Activated CD8-positive, alpha-beta T cell treated with anti-CD3 and anti-CD28 coated beads for 36 hours (primary cell): Measurements from ENCODE around the gene ZNF487. TPM values are rescaled to one million over a fixed set of nuclear protein-coding genes. Genes with fewer than 3 reads are reported as not detected.

ENCODE experiments used
- ATAC-seq: fragments of 200-7000 bp; cut with Tn5 transposase; one replicate; pipeline ENCODE4 v1.10.0; 2021; ENCODE audit warnings: mild to moderate bottlenecking, moderate library complexity
- CTCF ChIA-PET: fragments of 350-600 bp; sonication (Branson Sonifier 250); formaldehyde crosslinking; loops from one replicate; lab custom pipeline; 2021; ENCODE audit warnings: antibody characterized with exemption; lab: Charles Lee
- POLR2A ChIA-PET: fragments of 350-600 bp; sonication (Branson Sonifier 250); formaldehyde crosslinking; loops from one replicate; lab custom pipeline; 2021; ENCODE audit warnings: antibody characterized with exemption; lab: Charles Lee
- DNase-seq: peaks from one replicate; pipeline ENCODE4 v3.0.0-alpha.2; 2020
- H3K27ac Mint-ChIP-seq: one replicate; pipeline ENCODE4 v1.8.0; 2021; ENCODE audit warnings: mild to moderate bottlenecking, mixed read lengths
- H3K27me3 Mint-ChIP-seq: one replicate; pipeline ENCODE4 v1.8.0; 2021; ENCODE audit warnings: mixed read lengths
- H3K36me3 Mint-ChIP-seq: one replicate; pipeline ENCODE4 v1.8.0; 2021; ENCODE audit warnings: low read depth, mixed read lengths
- H3K4me1 Mint-ChIP-seq: one replicate; pipeline ENCODE4 v1.8.0; 2021; ENCODE audit warnings: low read depth, mixed read lengths
- H3K4me3 Mint-ChIP-seq: one replicate; pipeline ENCODE4 v1.8.0; 2021; ENCODE audit warnings: mild to moderate bottlenecking, moderate library complexity, mixed read lengths
- H3K9me3 Mint-ChIP-seq: one replicate; pipeline ENCODE4 v1.8.0; 2021; ENCODE audit warnings: mixed read lengths
- CTCF ChIP-seq: fragments of 200-600 bp; IDR thresholded peaks from one replicate; pipeline ENCODE4 v1.8.0; 2022; ENCODE audit warnings: antibody characterized with exemption, mild to moderate bottlenecking
- intact Hi-C: fragments of 100-400 bp; cut with micrococcal nuclease; formaldehyde crosslinking; loops from one replicate; pipeline ENCODE4 v1.10.0; 2022
- total RNA-seq, 2 experiments: library from RNA; stranded (reverse); gene quantifications; one replicate each; pipeline ENCODE4 v1.2.3, GENCODE V29; 2021

ZNF487 gene
- total RNA-seq, 2 experiments from 2014 or later: 1.4 to 1.9 TPM

GRCh38 chr10:43407576-43408330 is 29.2 kb upstream of the ZNF487 start:
- DNase-seq (peak; percentile 97), ATAC-seq (peak; percentile 35)
- H3K27ac Mint-ChIP-seq: peak overlapping the region; percentile 100
- CTCF ChIA-PET: interaction anchor here (0.8 to 1.8 kb wide), 4 partner anchors 9 to 51 kb away, joined by 3 to 12 read pairs (median 7); no protein-coding TSS in a partner anchor
- no peaks in the 10 kb centered on the region for H3K9me3 Mint-ChIP-seq
- POLR2A ChIA-PET: interaction anchor here (0.8 to 9.4 kb wide), 14 partner anchors 12 to 286 kb away, joined by 3 to 332 read pairs (median 4); partner anchors contain the start of gene ZNF487
- TF ChIP-seq CTCF: peak; percentile 56
- H3K4me1 Mint-ChIP-seq: peaks cover 24% of the 10 kb centered on the region
- intact Hi-C loops: loop anchor here (2.0 to 5.0 kb wide), 2 partner anchors 13 to 270 kb away; partner anchors contain the start of gene CSGALNACT2
- H3K4me3 Mint-ChIP-seq: peak overlapping the region; percentile 99
- H3K36me3 Mint-ChIP-seq: peaks cover 52% of the 10 kb centered on the region
- H3K27me3 Mint-ChIP-seq: no peaks in the 10 kb centered on the region

GRCh38 chr10:43408331-43408709 is 28.6 kb upstream of the ZNF487 start:
- intact Hi-C loops: loop anchor here (5.0 kb wide), 1 partner anchor 271 kb away; the partner anchor contains the start of gene CSGALNACT2

GRCh38 chr10:43408710-43409384 is 28.1 kb upstream of the ZNF487 start, which contains the start of gene HNRNPF:
TSS of gene HNRNPF (minus strand) at chr10:43409186. CDS start at chr10:43387884, 21,302 bp downstream.
- Mint-ChIP-seq H3K36me3 (peaks cover 41% of the 10 kb centered on the region), H3K27me3 (no peaks in the 10 kb centered on the region), H3K4me1 (peaks cover 15% of the 10 kb centered on the region), H3K27ac (peak within 1 kb of the TSS; percentile 100), H3K9me3 (no peaks in the 10 kb centered on the region), H3K4me3 (peak within 1 kb of the TSS; percentile 99)
- intact Hi-C loops: loop anchor here (5.0 kb wide), 1 partner anchor 272 kb away; the partner anchor contains the start of gene CSGALNACT2
- ChIA-PET CTCF (interaction anchor here (1.0 to 1.8 kb wide), 3 partner anchors 8 to 154 kb away, joined by 3 to 6 read pairs (median 4); no protein-coding TSS in a partner anchor), POLR2A (interaction anchor here (1.1 to 9.4 kb wide), 8 partner anchors 8 to 287 kb away, joined by 3 to 332 read pairs (median 6); partner anchors contain the start of gene ZNF487)
- DNase-seq (peak; percentile 94), ATAC-seq (peak; percentile 77)
- no peak for TF ChIP-seq CTCF

More at GRCh38 chr10:43408331-43408709, 28.6 kb upstream of the ZNF487 start:
- Mint-ChIP-seq H3K4me1 (peaks cover 18% of the 10 kb centered on the region), H3K4me3 (peak overlapping the region; percentile 99), H3K27me3 (no peaks in the 10 kb centered on the region), H3K9me3 (no peaks in the 10 kb centered on the region), H3K27ac (peak overlapping the region; percentile 100), H3K36me3 (peaks cover 47% of the 10 kb centered on the region)
- no peak for TF ChIP-seq CTCF
- ATAC-seq (no peak), DNase-seq (no peak)
- ChIA-PET POLR2A (interaction anchor here (0.9 to 9.4 kb wide), 9 partner anchors 12 to 286 kb away, joined by 3 to 332 read pairs (median 4); partner anchors contain the start of gene ZNF487), CTCF (interaction anchor here (1.0 to 1.8 kb wide), 2 partner anchors 12 to 18 kb away, joined by 6 to 8 read pairs; no protein-coding TSS in a partner anchor)

GRCh38 chr10:43409385-43410109 is 27.4 kb upstream of the ZNF487 start:
- POLR2A ChIA-PET: interaction anchor here (1.1 to 9.4 kb wide), 6 partner anchors 9 to 40 kb away, joined by 3 to 332 read pairs (median 6); partner anchors contain the start of gene ZNF487
- DNase-seq: peak; percentile 85
- CTCF ChIA-PET: interaction anchor here (1.0 to 1.9 kb wide), 4 partner anchors 9 to 154 kb away, joined by 3 to 5 read pairs (median 4); no protein-coding TSS in a partner anchor
- H3K27me3 Mint-ChIP-seq: no peaks in the 10 kb centered on the region
- peaks cover 12% of the 10 kb centered on the region for H3K4me1 Mint-ChIP-seq
- no peaks in the 10 kb centered on the region for H3K9me3 Mint-ChIP-seq
- intact Hi-C loops: loop anchor here (5.0 kb wide), 1 partner anchor 272 kb away; the partner anchor contains the start of gene CSGALNACT2
- TF ChIP-seq CTCF: no peak
- peak overlapping the region; percentile 100 for H3K27ac Mint-ChIP-seq
- peak; percentile 11 for ATAC-seq
- peaks cover 34% of the 10 kb centered on the region for H3K36me3 Mint-ChIP-seq
- peak overlapping the region; percentile 99 for H3K4me3 Mint-ChIP-seq
